Neuronal stem cell (in vitro differentiated cells): ENCODE measurements around the gene ABI3.
"Not testable (repeated sequence)": the region's sequence is repeated elsewhere in the genome, so short reads cannot be mapped to it uniquely, and the experiment has no call there.

ENCODE experiments used
- DNase-seq: peaks from one replicate; pipeline ENCODE4 v3.0.0-alpha.2; 2013; ENCODE audit warnings: low spot score
- H2AFZ ChIP-seq: one replicate; pipeline ENCODE4 v1.6.1; 2013; ENCODE audit warnings: mild to moderate bottlenecking, low read length, inconsistent platforms
- H2AK5ac ChIP-seq: 2 replicates; pipeline ENCODE4 v1.6.1; 2013; ENCODE audit warnings: low read depth, mild to moderate bottlenecking, inconsistent platforms, low read length, moderate library complexity, mixed read lengths
- H2BK120ac ChIP-seq: 2 replicates; pipeline ENCODE4 v1.6.1; 2013; ENCODE audit warnings: low read depth, mild to moderate bottlenecking, inconsistent platforms, low read length, moderate library complexity, mixed read lengths
- H2BK12ac ChIP-seq: one replicate; pipeline ENCODE4 v1.6.1; 2013; ENCODE audit warnings: low read length, inconsistent platforms
- H2BK15ac ChIP-seq: 2 replicates; pipeline ENCODE4 v1.6.1; 2013; ENCODE audit warnings: mild to moderate bottlenecking, low read length, inconsistent platforms, mixed read lengths
- H2BK5ac ChIP-seq: one replicate; pipeline ENCODE4 v1.6.1; 2013; ENCODE audit warnings: inconsistent platforms, mild to moderate bottlenecking, low read length, moderate library complexity
- H3K14ac ChIP-seq: one replicate; pipeline ENCODE4 v1.6.1; 2013; ENCODE audit warnings: low read length, inconsistent platforms
- H3K18ac ChIP-seq: 2 replicates; pipeline ENCODE4 v1.6.1; 2013; ENCODE audit warnings: low read length, inconsistent platforms
- H3K23ac ChIP-seq: 2 replicates; pipeline ENCODE4 v1.6.1; 2013; ENCODE audit warnings: low read depth, mild to moderate bottlenecking, mixed read lengths, low read length, inconsistent platforms; ENCODE audit not compliant: poor library complexity
- H3K27ac ChIP-seq: replicated peaks from 3 replicates; pipeline ENCODE4 v1.5.1; 2013; ENCODE audit warnings: low read length, inconsistent platforms
- H3K27me3 ChIP-seq, 3 experiments: 2 replicates each; pipeline ENCODE4 v1.6.1; 2013; ENCODE audit warnings: low read length in 3 of 3, mild to moderate bottlenecking in 2 of 3, inconsistent platforms in 1 of 3, low read depth in 1 of 3, mixed read lengths in 1 of 3, moderate library complexity in 1 of 3; ENCODE audit not compliant: control insufficient read depth in 3 of 3, insufficient read depth in 3 of 3
- H3K36me3 ChIP-seq, 2 donors: replicated peaks in 1 of 2; 2 replicates each; pipeline ENCODE4 v1.6.1; 2013; ENCODE audit warnings: low read length in 2 of 2; ENCODE audit not compliant: control insufficient read depth in 2 of 2, insufficient read depth in 2 of 2
- H3K4ac ChIP-seq: 2 replicates; pipeline ENCODE4 v1.6.1; 2013; ENCODE audit warnings: inconsistent platforms, mild to moderate bottlenecking, low read length, moderate library complexity
- H3K4me1 ChIP-seq, 2 donors: 1 replicate in 1 of 2; 2 replicates in 1 of 2; pipeline ENCODE4 v1.6.1; 2013; ENCODE audit warnings: low read length in 2 of 2, low read depth in 1 of 2; ENCODE audit not compliant: control insufficient read depth in 2 of 2, insufficient read depth in 1 of 2
- H3K4me2 ChIP-seq: one replicate; pipeline ENCODE4 v1.6.1; 2013; ENCODE audit warnings: mild to moderate bottlenecking, low read length, inconsistent platforms; ENCODE audit not compliant: insufficient read depth, poor library complexity, severe bottlenecking
- H3K4me3 ChIP-seq, 2 donors: 2 replicates each; pipeline ENCODE4 v1.5.1; 2013; ENCODE audit warnings: low read length in 2 of 2, mild to moderate bottlenecking in 2 of 2, inconsistent platforms in 1 of 2, moderate library complexity in 1 of 2
- H3K79me1 ChIP-seq: one replicate; pipeline ENCODE4 v1.6.1; 2013; ENCODE audit warnings: low read depth, mild to moderate bottlenecking, inconsistent platforms, low read length, moderate library complexity
- H3K9ac ChIP-seq: one replicate; pipeline ENCODE4 v1.6.1; 2013; ENCODE audit warnings: mild to moderate bottlenecking, low read depth, low read length, inconsistent platforms; ENCODE audit not compliant: poor library complexity
- H3K9me3 ChIP-seq, 2 donors: replicated peaks in 1 of 2; 2 replicates each; pipeline versions ENCODE3 to v1.6.1; 2013; ENCODE audit warnings: low read length in 2 of 2, mild to moderate bottlenecking in 2 of 2, inconsistent platforms in 1 of 2, low read depth in 1 of 2, mixed read lengths in 1 of 2, moderate library complexity in 1 of 2; ENCODE audit not compliant: control insufficient read depth in 2 of 2, insufficient read depth in 1 of 2
- H4K8ac ChIP-seq: one replicate; pipeline ENCODE4 v1.6.1; 2013; ENCODE audit warnings: low read depth, mild to moderate bottlenecking, inconsistent platforms, low read length, moderate library complexity
- H4K91ac ChIP-seq: one replicate; pipeline ENCODE4 v1.6.1; 2013; ENCODE audit warnings: low read length, low read depth, mild to moderate bottlenecking, inconsistent platforms; ENCODE audit not compliant: poor library complexity
- WGBS, 2 donors: extraction: QIAGEN DNeasy Blood & Tissue Kit; methylation state at CpG; one replicate each; pipeline ENCODE4 v1.1.7; 2013; ENCODE audit warnings: missing lambda C conversion rate in 2 of 2, mixed read lengths in 1 of 2; ENCODE audit not compliant: insufficient read length in 2 of 2, insufficient replicate concordance in 1 of 2; ENCODE audit errors: extremely low coverage in 2 of 2; 5-methylcytosine and 5-hydroxymethylcytosine counted together

The ABI3 gene

DNA sequence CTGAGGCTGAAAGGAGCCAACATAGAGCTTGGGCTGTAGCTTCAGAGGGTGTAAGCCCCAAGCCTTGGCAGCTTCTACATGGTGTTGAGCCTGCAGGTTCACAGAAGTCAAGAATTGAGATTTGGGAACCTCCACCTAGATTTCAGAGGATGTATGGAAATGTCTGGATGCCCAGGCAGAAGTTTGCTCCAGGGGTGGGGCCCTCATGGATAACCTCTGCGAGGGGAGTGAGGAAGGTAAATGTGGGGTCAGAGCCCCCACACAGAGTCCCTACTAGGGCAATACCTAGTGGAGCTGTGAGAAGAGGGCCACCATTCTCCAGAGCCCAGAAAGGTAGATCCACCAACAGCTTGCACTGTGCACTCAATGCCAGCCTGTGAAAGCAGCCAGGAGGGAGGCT, 25.1 kb upstream of the ABI3 start:
- not testable (repeated sequence) for H3K4ac ChIP-seq, H2BK5ac ChIP-seq, H3K4me3 ChIP-seq, H4K8ac ChIP-seq, H3K9me3 ChIP-seq, H3K9ac ChIP-seq, H3K36me3 ChIP-seq, H3K79me1 ChIP-seq, H2AFZ ChIP-seq, DNase-seq, H2AK5ac ChIP-seq, H3K14ac ChIP-seq, H3K23ac ChIP-seq, H2BK120ac ChIP-seq, H4K91ac ChIP-seq, H3K27ac ChIP-seq, H3K4me2 ChIP-seq, H3K18ac ChIP-seq, H2BK12ac ChIP-seq, H3K4me1 ChIP-seq, H3K27me3 ChIP-seq, H2BK15ac ChIP-seq
- no CpG with 5 or more reads among the region's 1 CpG for WGBS, 2 donors

DNA sequence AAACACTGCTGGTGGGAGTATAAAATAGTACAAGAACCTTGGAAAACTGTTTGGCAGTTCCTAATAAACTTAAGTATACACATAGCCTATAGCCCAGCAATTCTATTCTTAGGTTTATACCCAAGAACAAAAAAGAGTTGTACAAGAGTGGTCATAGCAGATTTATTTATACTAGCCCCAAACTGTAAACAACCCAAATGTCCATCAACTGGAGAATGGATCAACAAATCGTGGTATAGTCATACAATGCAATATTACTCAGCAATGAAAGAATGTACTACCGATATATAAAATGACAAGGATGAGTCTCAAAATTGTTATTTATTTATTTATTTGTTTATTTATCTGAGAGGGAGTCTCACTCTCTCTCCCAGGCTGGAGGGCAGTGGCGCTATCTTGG, 23.2 kb upstream of the ABI3 start:
- no peak overlapping the region for H3K4me2 ChIP-seq
- no peaks in the 10 kb centered on the region for H3K4me1 ChIP-seq
- DNase-seq, result no peak
- no peak overlapping the region for H4K8ac ChIP-seq
- WGBS, 2 donors, result no CpG with 5 or more reads among the region's 3 CpGs
- H2BK15ac ChIP-seq, result no peak overlapping the region
- H3K79me1 ChIP-seq, result no peaks in the 10 kb centered on the region
- H2AK5ac ChIP-seq, result no peak overlapping the region
- H2AFZ ChIP-seq, result no peak overlapping the region
- H3K27me3 ChIP-seq, result peaks cover 0 to 13% (median 0%) of the 10 kb centered on the region in 3 experiments
- no peak overlapping the region for H2BK120ac ChIP-seq
- no peak overlapping the region for H3K9ac ChIP-seq
- H3K23ac ChIP-seq, result no peak overlapping the region
- no peak overlapping the region for H2BK5ac ChIP-seq
- no peak overlapping the region for H4K91ac ChIP-seq
- no peak overlapping the region for H2BK12ac ChIP-seq
- no peak overlapping the region for H3K4me3 ChIP-seq
- H3K14ac ChIP-seq, result no peak overlapping the region
- no peak overlapping the region for H3K27ac ChIP-seq
- H3K4ac ChIP-seq, result no peak overlapping the region
- H3K36me3 ChIP-seq, result no peaks in the 10 kb centered on the region
- no peak overlapping the region for H3K18ac ChIP-seq
- peaks cover 0 to 4% of the 10 kb centered on the region in 2 donors for H3K9me3 ChIP-seq

DNA sequence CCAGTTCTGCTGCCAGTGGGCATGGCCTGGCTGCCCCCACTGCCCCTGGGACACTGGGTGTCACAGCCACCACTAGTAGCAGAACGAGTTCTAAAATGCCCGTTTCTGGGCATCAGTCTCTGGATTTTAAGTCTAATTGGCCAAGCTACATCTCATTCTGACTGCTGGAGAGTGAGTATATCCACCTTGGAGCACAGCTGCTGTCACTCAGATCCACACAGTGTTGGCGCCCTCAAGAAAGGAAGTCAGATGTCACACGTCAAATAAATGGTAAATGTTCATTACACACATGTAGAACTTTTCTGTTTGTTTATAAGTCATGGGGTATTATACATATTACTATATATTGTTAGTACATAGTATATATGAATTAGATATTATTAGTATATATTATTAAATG, 19.6 kb upstream of the ABI3 start:
- Histone ChIP-seq H3K27me3 (peaks cover 0 to 13% (median 0%) of the 10 kb centered on the region in 3 experiments), H3K27ac (no peak overlapping the region), H3K4me3 (no peak overlapping the region), H3K36me3 (no peaks in the 10 kb centered on the region), H3K79me1 (no peaks in the 10 kb centered on the region), H2AK5ac (no peak overlapping the region), H3K18ac (no peak overlapping the region), H3K4me2 (no peak overlapping the region), H4K91ac (no peak overlapping the region), H4K8ac (no peak overlapping the region), H2BK120ac (no peak overlapping the region), H2BK15ac (no peak overlapping the region), H3K4me1 (peaks cover 2% of the 10 kb centered on the region in 2 donors), H2BK12ac (no peak overlapping the region), H3K9me3 (no peaks in the 10 kb centered on the region), H3K4ac (no peak overlapping the region), H3K9ac (no peak overlapping the region), H3K14ac (no peak overlapping the region), H3K23ac (no peak overlapping the region), H2BK5ac (no peak overlapping the region), H2AFZ (no peak overlapping the region)
- DNase-seq, result no peak
- no CpG with 5 or more reads among the region's 4 CpGs for WGBS, 2 donors

DNA sequence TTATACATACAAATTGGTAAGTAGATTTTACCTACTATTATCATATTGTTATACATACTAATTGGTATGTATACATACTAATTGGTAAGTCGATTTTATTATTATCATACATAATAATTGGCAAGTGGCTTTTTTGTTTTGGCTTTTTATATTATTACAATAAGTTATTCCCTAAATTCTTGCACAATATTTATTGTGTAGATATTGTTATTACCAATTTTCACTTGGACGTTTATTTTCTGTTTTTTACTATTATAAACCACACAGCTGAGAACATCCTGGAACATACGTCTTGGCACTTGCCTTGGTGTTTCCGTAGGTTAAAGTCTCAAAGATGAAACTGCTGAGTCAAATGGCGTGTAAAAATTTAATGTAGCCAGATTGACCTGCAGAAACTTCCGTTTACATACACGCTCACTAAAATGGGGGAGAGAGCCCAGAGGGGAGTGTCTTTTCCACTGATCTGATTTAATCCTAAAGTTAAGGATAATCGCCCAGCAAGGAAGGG, 19.0 kb upstream of the ABI3 start:
- Histone ChIP-seq H3K9me3 (no peaks in the 10 kb centered on the region), H3K9ac (peak overlapping the region; percentile 99), H3K14ac (no peak overlapping the region), H3K4ac (no peak overlapping the region), H3K79me1 (no peaks in the 10 kb centered on the region), H2BK120ac (no peak overlapping the region), H3K4me1 (peaks cover 2% of the 10 kb centered on the region in 2 donors), H4K91ac (no peak overlapping the region), H3K36me3 (no peaks in the 10 kb centered on the region), H2BK12ac (no peak overlapping the region), H4K8ac (no peak overlapping the region), H3K27me3 (peaks cover 0 to 13% (median 0%) of the 10 kb centered on the region in 3 experiments), H3K27ac (peak overlapping the region; percentile 62), H3K4me2 (peak overlapping the region; percentile 95), H3K4me3 (peak overlapping the region; percentile 79 to 95), H2BK15ac (peak overlapping the region; percentile 96), H2AK5ac (no peak overlapping the region), H2BK5ac (peak overlapping the region; percentile 99), H2AFZ (peak overlapping the region; percentile 99), H3K18ac (peak overlapping the region; percentile 100), H3K23ac (no peak overlapping the region)
- DNase-seq, result no peak
- no CpG with 5 or more reads among the region's 8 CpGs for WGBS, 2 donors
